GM21528 (cell line): ENCODE measurements around the gene SLIT3.

ENCODE experiments used
- ATAC-seq: cut with Tn5 transposase; IDR thresholded peaks from one replicate; pipeline ENCODE4 v1.9.1; 2021; ENCODE audit warnings: mild to moderate bottlenecking, moderate library complexity; ENCODE audit not compliant: unreplicated experiment, low FRiP score

Gene SLIT3

DNA sequence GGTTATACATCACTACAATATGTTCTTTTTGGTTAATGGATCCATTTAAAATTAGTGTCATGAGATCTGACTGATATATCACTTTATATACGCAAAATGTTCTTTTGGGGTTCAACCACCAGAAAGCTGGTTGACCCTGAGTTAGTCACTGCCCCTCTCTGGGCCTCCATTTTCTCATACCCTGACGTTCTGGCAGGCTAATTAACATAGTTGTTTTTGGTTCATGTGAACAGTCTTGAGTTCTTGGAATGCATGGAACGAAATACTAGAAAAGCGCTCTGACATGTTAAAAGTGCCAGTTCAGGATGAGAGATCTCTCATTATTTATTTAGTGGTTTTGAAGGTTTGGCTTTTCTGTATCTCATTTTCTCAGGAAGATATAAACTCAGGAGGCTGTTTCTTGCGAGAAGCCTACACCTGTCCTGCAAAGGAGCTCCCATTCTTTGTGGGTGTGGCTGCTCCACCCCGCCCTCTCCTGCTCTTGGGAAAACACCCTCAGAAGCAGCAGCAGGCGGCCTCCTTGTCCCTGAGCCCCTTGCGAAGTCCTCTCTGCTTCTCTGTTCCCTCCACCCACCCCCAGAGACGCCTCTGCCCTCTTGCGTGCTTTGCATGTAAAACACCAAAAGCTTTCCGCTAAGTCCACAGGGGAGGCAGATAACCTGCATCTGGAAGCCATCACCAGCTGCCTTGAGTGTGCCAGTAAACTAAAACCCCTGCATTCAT, 419.4 kb downstream of the SLIT3 start:
- ATAC-seq: no peak

DNA sequence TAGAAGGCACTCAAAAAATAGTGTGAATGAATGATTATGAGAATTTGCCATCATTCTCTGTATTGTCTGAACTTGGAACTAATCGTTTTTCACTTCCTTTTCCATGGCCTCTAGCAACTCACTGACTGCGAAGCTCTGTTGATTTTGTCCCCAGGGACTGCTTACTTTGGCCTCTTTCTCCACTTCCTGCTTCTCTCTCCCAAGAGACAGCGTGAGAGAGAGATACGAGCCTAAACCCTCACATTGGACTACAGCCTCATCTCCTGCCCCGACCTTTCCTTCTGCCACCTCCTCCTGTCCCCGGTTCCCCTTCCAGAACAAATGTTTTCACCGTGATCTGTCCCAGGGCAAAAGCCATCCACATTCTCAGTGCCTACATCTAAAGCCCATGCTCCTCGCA, 421.0 kb downstream of the SLIT3 start:
- ATAC-seq: peak; percentile 90

DNA sequence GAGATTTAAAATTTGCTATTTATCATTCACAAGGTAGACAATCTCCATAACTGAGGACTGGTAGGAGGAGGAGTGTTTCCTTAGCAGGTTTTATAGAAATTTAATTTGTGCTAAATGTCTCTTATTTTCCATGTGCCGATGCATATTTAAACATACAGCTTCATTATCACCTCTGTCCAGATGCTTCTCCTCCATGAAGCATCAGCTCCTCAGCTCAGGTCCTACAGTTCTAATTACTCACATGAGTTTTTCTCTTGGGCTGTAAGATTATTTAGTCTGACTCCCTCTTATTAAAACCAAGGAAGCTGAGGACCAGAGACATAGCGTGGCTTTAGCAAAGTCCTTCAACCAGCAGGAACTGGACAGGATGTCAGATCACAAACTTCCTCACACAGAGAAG, 421.6 kb downstream of the SLIT3 start:
- peak; percentile 12 for ATAC-seq

DNA sequence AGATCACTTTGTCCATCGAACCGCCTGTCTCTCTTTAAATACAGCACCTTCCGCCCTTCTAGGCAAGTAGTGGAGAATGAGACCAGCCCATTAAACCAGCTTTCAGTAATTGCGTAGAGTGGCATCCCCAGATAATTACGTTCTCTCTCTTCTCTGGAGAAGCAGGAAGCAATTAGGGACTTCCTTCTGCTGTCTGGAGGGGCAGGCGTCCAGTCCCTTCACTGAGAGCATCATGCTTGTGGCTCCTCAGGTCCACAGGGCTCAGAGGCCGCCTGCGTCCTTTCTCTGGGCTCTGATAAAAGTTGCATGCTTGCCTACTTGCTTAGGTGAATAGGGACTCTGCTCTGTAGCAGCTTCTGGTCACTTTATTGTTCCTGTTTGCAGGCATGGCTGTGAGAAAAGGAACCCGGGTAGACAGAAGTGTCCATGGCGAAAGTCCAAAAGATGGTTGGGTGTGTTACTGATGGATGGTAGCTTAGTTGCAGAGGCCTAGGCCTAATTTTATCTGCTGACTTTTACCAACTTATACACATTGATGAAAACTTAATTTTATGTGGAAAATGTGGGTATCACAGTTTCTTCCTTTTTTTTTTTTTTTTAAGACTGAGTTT, 422.7 kb downstream of the SLIT3 start:
- no peak for ATAC-seq

DNA sequence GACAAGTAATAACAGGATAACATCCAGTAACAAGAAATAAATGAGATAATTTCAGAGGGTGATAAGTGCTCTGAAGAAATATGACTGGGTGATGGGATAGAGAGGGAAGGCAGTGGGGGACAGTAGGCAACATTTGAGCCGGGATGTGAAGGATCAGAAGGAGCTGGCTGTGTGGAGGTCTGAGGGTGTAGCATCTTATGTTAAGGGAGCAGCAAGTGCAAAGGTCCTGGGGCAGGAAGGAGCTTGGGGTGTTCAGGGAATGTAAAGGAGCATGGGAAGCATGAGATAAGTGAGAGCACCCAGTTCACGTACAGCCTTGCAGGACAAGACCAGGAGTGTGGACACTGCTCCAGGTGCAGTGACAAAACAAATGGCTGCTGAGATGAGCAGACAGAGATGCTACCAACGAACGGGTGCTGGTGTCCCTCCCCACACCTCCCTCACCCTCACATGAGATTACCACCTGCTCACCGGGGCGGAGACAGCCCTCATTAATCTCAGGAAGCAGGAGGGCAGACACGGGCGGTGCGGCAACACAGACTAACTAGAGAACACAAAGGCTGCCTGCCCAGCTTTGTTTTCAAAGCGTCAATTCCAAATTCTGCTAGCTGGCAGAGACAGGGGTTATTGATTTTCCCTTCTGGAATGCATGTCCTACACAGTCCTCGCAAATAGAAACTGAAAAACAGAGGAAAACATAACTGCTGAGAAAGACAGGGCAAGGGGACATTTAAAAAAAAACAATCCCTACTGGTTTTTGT, 423.6 kb downstream of the SLIT3 start:
- ATAC-seq: no peak

DNA sequence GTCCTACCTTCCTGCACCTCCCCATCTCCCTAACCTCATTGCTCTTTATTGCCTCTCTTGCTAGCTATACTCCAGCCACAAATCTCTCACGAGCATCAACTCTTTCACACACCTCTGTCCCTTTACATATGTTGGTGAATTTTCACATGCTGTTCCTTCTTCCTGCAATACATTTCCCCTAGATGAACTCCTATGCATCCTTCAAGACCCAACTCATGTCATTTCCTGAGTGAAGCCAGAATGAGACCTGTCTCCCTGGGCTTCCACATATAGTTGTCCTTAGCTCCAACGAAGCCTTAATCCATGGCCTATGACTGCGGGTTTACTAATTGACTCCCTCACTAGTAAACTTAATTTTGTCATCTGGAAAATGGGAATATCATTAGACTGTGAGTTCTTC, 424.5 kb downstream of the SLIT3 start:
- no peak for ATAC-seq

DNA sequence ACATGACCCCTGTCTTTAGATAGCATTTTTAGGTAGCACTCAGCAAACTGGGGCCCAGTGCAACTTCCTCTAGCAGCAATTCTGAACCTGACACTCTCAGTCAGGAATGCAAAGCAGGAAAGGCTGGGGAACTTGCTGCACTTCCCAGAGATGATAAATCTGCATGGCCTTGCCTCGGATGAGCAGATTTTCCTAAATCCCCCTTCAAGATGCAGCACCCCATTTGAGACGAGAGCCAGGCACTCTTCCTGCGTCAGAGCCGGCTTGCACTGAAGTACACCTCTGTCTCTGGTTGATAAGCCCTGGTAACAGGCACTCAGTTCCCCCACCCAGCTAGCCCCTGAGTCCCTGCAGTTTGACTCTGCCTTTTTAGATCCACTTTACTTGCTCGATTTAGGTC, 425.1 kb downstream of the SLIT3 start:
- ATAC-seq: no peak

DNA sequence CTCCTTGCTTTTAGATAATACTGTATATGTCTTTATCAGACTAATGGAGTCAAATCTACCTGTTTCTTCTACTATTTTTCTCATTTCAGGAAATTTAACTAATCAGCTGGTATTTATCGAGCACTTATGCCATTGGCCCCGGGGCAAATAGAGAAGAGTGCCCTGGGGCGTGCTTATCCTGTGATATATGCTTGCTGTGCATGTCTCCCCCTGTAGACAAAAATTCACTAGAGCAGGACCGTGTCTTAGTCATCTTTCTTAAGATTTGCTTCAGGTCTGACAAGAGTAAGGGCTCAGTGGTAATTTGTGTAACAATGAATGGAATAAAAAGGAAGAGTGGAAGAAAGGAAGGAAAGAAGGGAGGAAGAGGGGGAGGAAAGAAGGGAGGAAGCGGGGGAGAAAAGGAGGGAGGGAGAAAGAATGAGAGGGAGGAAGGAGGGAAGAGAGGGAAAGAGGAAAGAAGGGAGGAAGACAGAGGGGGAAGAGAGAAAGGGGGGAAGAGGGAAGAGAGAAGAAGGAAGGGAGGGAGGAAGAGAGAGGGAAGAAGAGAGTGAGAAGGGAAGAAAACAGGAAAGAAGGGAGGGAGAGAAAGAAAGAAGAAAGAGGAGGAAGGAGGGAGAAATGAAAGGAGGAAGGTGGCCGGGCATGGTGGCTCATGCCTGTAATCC, 426.1 kb downstream of the SLIT3 start:
- ATAC-seq: no peak

DNA sequence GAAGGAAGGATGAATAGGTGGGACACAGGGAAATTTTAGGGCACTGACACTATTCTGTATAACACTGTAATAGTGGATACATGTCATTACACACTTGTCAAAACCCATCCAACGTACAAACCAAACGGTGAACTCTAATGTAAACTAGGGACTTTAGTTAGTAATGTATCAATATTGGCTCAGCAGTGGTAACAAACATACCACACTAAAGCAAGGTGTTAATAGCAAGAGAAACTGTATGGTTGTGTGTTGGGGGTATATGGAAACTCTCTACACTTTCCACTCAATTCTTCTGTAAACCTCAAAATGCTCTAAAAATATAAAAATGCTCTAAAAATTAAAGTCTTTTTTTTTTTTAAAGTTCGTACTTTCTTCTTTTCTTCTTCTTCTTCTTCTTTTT, 428.7 kb downstream of the SLIT3 start:
- ATAC-seq: no peak

DNA sequence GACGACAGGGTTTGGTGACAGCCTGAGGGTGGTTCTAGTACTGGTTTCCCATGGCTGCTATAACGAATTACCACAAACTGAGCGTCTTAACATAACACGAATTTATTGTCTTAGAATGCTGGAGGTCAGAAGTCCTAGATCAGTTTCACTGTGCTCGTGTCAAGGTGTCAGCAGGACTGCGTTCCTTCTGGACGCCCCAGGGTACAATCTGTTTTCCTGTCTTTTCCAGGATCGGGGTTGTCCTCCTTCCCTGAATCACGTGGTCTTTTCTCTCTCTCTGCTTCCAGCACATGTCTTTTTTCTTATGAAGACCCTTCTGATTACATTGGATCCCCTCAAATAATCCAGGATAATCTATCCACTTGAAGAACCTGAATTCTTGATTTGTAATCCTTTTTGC, 430.0 kb downstream of the SLIT3 start:
- ATAC-seq: no peak

DNA sequence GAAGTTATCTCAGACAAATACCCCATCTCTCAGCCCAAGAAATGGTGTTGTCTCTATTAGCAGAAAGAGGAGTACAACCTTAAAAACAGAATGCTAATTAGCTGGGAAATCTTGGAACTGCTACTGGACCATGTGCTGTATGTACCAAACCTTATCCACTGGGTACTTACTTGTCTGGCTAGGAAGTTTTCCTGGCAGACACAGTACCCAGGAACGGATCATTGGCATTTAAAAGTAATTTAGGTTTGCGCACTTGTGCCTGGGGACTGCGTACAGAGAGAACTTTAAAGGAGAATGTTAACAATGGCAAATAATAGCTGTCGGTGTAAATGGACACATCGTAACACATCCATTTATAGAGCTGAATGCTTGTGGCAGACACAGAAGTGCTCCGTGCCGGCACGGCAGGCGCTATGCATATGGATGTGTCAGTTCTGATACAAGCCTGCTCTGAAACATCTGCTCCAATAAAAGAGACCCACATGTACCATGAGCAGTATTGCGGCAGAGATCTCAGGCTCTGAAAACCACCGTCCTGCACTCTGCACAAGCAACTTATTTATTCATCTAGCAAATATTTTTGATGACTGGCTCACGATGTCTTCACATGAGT, 431.2 kb downstream of the SLIT3 start:
- ATAC-seq: no peak

DNA sequence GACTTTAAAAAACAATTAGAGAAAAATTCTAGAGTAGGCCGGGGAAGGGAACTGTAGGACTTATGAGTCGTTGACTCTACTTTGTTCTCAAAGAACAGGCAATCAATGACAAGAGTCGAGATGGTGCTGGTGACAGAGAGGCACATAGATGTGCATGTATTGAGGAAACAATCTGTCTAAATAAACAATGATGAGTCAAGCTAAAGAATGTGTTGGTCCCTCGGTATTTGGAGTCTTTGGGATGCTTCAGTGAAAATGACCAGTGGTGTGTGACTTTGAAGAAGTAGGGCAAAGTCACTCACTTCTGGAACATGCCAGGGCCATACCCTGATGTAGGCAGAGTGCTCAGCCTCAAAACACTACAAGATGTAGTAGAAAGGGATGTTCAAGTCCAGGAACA, 433.7 kb downstream of the SLIT3 start:
- no peak for ATAC-seq

DNA sequence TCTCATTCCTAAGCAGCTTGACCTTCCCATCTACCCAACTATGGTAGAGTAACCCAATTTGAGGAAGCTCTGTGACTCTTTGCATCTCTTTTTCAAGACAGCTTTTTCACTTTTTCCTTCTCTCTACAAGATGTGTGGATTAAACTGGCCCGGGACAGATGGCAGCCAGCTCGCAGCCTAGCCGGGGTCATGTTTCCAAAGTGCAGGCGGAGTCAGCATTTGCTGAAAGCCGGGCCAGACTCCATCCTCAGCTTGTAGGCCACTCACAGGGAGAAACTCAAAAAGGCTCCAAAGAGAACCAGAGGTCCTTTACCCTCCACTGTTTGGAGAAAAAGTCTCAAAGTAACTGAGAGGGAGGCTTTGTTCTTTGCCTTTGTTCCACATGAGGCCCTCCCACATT, 435.0 kb downstream of the SLIT3 start:
- no peak for ATAC-seq

DNA sequence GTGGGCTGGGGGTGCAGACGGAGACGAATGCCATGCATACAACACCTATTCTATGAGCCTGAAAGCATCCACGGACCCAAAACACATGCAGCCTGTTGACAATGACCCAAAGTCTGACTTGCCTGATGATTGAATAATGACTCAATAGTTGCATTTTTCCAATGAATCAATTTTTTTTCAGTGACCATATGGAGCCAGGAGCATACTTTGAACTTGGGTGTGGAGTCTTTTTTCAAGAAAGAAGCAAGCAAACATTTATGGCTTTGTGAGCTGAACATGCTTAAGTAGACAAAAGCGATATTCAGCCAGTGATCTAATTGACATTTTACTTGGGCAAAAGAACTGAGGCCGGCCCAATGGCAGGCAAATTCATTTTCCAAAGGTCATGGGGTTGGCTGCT, 437.9 kb downstream of the SLIT3 start:
- ATAC-seq: no peak

DNA sequence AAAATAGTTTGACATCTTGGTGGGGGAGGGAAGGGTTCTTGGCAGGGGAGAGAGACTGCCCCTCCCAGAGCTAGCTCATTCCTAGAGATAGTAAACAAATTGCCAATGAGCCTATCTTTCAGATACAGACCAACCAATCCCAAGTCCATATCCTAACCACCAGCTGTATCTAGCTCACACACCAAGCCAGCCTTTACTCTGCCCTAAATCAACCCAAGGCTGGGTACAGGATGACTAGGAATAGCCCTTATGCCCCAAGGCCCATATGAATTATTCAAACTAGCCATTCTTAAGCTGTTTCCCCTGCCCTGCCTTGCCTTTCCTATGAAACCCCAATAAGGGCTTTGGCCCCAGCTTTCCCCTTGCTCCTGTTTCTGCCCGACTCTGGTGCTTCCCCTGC, 440.4 kb downstream of the SLIT3 start:
- ATAC-seq: no peak

DNA sequence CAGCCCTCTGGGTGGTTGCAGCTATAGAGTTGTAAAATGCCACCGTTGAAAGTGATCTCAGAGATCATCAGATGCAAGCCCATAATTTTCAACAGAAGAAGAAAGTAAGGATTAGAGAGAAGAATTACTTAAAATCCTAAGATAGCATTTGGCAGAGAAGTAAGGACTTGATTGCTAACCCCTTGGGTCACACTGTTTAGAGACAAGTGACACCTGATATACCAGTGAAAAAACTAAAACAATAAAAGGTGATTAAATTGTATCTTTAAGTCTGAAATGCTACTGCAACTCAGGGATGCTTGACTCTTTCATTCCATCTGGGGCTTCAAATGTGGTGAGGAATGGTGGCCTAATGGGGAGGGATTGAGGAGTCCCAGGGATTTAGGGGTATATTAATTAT, 440.9 kb downstream of the SLIT3 start:
- ATAC-seq: no peak

DNA sequence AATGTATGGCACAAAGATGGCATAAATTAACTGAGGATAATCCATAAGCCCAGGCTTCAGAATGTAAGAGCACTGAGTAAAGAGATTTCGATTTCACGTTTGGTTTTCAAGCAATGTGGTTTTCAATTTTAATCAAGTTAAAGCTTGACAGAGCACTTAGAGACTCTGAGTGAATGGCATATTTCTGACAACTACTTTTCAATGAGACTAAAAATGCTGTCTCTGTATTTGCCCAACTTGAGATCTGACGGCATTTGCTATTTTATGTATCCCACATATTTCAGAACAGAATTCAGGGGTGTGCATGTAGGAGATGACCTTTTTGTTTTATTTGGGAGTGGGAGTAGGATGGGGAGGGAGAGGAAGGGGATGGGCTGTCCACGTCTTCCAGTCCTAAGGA, 441.5 kb downstream of the SLIT3 start:
- ATAC-seq: no peak

DNA sequence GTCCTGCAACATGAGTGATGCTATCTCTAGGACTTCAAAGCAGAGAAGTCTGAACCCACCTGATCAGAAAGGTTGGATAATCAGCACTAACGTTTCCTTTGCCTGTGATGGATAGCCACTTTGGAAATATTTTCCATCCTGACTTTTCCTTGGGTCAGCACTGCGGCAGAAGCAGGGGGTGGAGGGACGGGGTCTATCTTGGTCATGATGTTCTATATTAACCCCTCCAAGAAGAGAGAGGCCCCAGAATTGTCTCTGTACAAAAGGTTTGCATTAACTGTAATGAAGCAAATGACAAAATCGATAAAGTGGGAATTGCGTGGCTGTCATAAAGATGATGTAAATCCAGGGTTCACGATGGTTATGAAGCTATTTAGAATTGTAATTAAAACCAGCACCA, 441.9 kb downstream of the SLIT3 start:
- no peak for ATAC-seq

DNA sequence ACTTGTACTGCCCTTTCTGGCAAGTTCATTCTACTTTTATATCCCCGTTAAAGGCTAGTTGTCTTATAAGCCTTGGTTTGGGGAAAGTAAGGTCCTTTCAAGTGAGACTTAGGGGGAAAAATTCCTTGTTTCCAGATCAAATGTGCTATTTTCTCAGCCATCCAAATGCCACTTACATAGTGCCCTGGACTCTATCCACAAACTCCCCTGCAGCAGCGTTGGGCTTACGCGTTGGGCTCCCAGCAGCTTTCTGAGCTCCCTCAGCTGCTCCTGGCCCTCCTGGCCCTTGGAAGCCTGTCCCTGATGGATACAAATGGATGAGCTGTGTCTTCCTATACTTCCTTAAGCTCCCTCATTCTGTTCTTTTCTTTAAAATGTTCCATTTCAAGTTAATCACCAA, 442.6 kb downstream of the SLIT3 start:
- ATAC-seq: no peak

DNA sequence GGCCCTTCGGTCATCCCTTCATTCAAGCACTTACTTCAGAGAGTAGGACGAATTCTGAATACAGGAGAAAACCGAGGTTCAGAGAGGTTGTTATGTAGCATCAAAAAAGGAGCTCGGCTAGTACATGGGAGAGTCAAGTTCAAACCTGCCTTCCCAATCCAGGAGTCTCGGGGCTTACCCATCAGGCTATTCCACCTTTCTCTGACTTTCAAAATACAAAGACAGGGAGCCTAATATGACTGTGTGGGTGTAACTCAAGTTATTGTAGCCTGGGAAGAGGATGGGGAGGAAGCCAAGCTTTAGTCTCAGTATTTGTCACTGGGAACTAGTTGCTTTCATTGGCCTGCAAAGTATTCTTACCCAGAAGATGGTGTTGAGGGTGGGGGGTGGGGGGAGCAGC, 447.0 kb downstream of the SLIT3 start:
- ATAC-seq: no peak

DNA sequence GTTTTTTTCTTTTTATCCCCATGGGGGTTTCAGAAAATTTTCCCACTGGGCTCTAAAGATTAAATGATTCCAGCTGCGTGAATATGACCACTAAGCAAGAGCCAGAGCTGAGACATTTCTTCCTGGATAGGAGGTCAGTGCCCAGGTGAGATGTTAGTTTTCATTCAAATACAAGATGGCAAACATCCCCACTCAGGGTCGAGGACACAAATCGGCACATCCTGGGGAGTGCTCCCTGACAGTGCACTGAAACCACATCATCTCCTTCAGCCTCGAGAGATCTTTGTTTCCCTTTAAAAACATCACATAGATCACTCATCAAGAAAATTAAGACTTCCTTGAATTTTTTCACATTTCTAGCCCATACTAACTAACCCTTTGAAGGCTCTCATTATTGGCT, 448.6 kb downstream of the SLIT3 start:
- ATAC-seq: no peak
